ENCODE results near the gene MOV10. TPM values are rescaled to one million over a fixed set of nuclear protein-coding genes. Genes with fewer than 3 reads are reported as not detected.

MOV10 gene
- total RNA-seq: 100 to 1,000 TPM in 1 of 5 donors, 10 to 100 TPM in 4; 71.0 to 103 (median 86.1) TPM
- total RNA-seq (2013): 37.1 TPM
- 16.9 to 177 (median 83.5) reads per million in 29 experiments for total RNA-seq

GRCh38 chr1:112674440-112674985 is at the start of gene MOV10:
TSS of gene MOV10 (plus strand) at chr1:112674659. CDS start at chr1:112674913, 254 bp downstream.
- POLR2A ChIA-PET: interaction anchor here (0.7 to 1.8 kb wide), 6 partner anchors 9 to 173 kb away, joined by 3 to 7 read pairs (median 4); partner anchors contain the start of gene ST7L (in 1 of the 2)
- peaks cover 6 to 18% of the 10 kb centered on the region in 2 experiments for H3K4me1 ChIP-seq (ENCODE audit: control insufficient read depth in 1 of 2, extremely low read depth in 1 of 2, insufficient read depth in 2 of 2, low read length in 2 of 2)

DNA sequence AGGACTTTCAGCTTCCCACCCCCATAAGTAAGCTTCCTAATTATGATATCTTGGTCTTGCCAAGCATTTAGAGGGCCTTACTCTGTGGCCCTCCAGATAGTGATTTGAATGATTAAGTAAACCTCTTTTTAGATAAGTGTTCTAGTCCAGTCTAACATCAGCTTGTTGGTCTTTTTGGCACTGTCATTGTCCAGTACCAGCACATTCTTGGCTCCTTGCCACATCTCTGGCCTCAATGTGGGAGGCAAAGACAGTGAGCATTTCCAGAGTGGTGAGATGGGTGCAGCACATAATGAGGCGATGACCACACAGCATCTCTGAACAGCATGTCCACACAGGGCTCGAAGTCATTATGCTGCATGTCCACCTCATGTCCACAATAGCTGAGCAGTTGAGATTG is 48.8 kb upstream of the MOV10 start:
- Histone ChIP-seq H3K27ac (ENCODE audit: low read length) (no peak overlapping the region), H3K4me3 (ENCODE audit: control insufficient read depth in 1 of 2, extremely low read depth in 1 of 2, low read length in 1 of 2) (no peak overlapping the region), H3K9me3 (no peaks in the 10 kb centered on the region), H3K4me1 (ENCODE audit: control insufficient read depth in 1 of 2, extremely low read depth in 1 of 2, insufficient read depth in 2 of 2, low read length in 2 of 2) (peaks cover 23 to 58% of the 10 kb centered on the region in 2 experiments), H3K27me3 (replicated peaks in 1 of 2; ENCODE audit: control insufficient read depth in 2 of 2, extremely low read depth in 1 of 2, insufficient read depth in 2 of 2, low read length in 1 of 2) (no peaks in the 10 kb centered on the region), H3K36me3 (ENCODE audit: control insufficient read depth in 2 of 2, extremely low read depth in 1 of 2, insufficient read depth in 1 of 2, low read length in 1 of 2) (peaks cover 0 to 19% of the 10 kb centered on the region in 2 donors)
- H3K4me1 Mint-ChIP-seq: peaks cover 80 to 87% (median 85%) of the 10 kb centered on the region in 3 donors
- H3K9me3 Mint-ChIP-seq: no peaks in the 10 kb centered on the region
- CTCF ChIA-PET: interaction anchor here (0.6 to 0.7 kb wide), 4 partner anchors 10 to 1783 kb away, joined by 3 to 4 read pairs (median 4); no protein-coding TSS in a partner anchor
- ATAC-seq (replicated peaks in 1 of 4) (no peak), DNase-seq (no peak)
- H3K4me3 Mint-ChIP-seq: peak overlapping the region in 1 of 3 donors; percentile 14
- no CpG with 5 or more reads among the region's 2 CpGs for WGBS (ENCODE audit: insufficient coverage)
- POLR2A ChIA-PET: interaction anchor here in 1 of 2 donors (0.8 kb wide), 1 partner anchor 11 kb away, joined by 3 read pairs; no protein-coding TSS in a partner anchor
- H3K27ac Mint-ChIP-seq: no peak overlapping the region
- peaks cover 37% of the 10 kb centered on the region for H3K36me3 Mint-ChIP-seq
- H3K27me3 Mint-ChIP-seq: no peaks in the 10 kb centered on the region

More at GRCh38 chr1:112674440-112674985, at the start of gene MOV10:
- H3K4me3 Mint-ChIP-seq: peak within 1 kb of the TSS; percentile 96
- Histone ChIP-seq H3K9me3 (no peaks in the 10 kb centered on the region), H3K4me3 (ENCODE audit: control insufficient read depth in 1 of 2, extremely low read depth in 1 of 2, low read length in 1 of 2) (peak within 1 kb of the TSS; percentile 92 to 96), H3K27ac (ENCODE audit: low read length) (peak within 1 kb of the TSS; percentile 64), H3K36me3 (ENCODE audit: control insufficient read depth in 2 of 2, extremely low read depth in 1 of 2, insufficient read depth in 1 of 2, low read length in 1 of 2) (peaks cover 5 to 20% of the 10 kb centered on the region in 2 donors), H3K27me3 (replicated peaks in 1 of 2; ENCODE audit: control insufficient read depth in 2 of 2, extremely low read depth in 1 of 2, insufficient read depth in 2 of 2, low read length in 1 of 2) (no peaks in the 10 kb centered on the region)
- no peaks in the 10 kb centered on the region for H3K27me3 Mint-ChIP-seq
- CTCF ChIA-PET: interaction anchor here (0.6 to 2.2 kb wide), 9 partner anchors 9 to 1231 kb away, joined by 3 to 8 read pairs (median 5); partner anchors contain the start of genes PPM1J (in 2 of the 2) and LRIG2 (in 1 of the 2)
- H3K27ac Mint-ChIP-seq: peak within 1 kb of the TSS; percentile 92 to 95
- 0% methylated on average over 27 of the region's 30 CpGs for WGBS (ENCODE audit: insufficient coverage)
- peak; percentile 67 to 71 (median 68) for ATAC-seq (replicated peaks in 1 of 4)
- peaks cover 47 to 59% (median 54%) of the 10 kb centered on the region in 3 donors for H3K4me1 Mint-ChIP-seq
- H3K9me3 Mint-ChIP-seq: no peaks in the 10 kb centered on the region
- H3K36me3 Mint-ChIP-seq: peaks cover 29% of the 10 kb centered on the region
- DNase-seq: peak; percentile 25 to 79 (median 46)

- Mint-ChIP-seq H3K4me1 (peaks cover 81 to 87% (median 85%) of the 10 kb centered on the region in 3 donors), H3K27me3 (no peaks in the 10 kb centered on the region), H3K36me3 (peaks cover 42% of the 10 kb centered on the region), H3K27ac (no peak overlapping the region), H3K4me3 (no peak overlapping the region), H3K9me3 (no peaks in the 10 kb centered on the region)
- peaks cover 0 to 24% of the 10 kb centered on the region in 2 donors for H3K36me3 ChIP-seq (ENCODE audit: control insufficient read depth in 2 of 2, extremely low read depth in 1 of 2, insufficient read depth in 1 of 2, low read length in 1 of 2)
- DNase-seq (no peak), ATAC-seq (replicated peaks in 1 of 4) (no peak)
- H3K27me3 ChIP-seq (replicated peaks in 1 of 2; ENCODE audit: control insufficient read depth in 2 of 2, extremely low read depth in 1 of 2, insufficient read depth in 2 of 2, low read length in 1 of 2): no peaks in the 10 kb centered on the region
- peaks cover 20 to 59% of the 10 kb centered on the region in 2 experiments for H3K4me1 ChIP-seq (ENCODE audit: control insufficient read depth in 1 of 2, extremely low read depth in 1 of 2, insufficient read depth in 2 of 2, low read length in 2 of 2)
- POLR2A ChIA-PET: interaction anchor here in 1 of 2 donors (0.8 kb wide), 1 partner anchor 12 kb away, joined by 3 read pairs; no protein-coding TSS in a partner anchor
- CTCF ChIA-PET: interaction anchor here (0.6 to 0.7 kb wide), 4 partner anchors 10 to 1782 kb away, joined by 3 to 4 read pairs (median 4); no protein-coding TSS in a partner anchor
- H3K4me3 ChIP-seq (ENCODE audit: control insufficient read depth in 1 of 2, extremely low read depth in 1 of 2, low read length in 1 of 2): no peak overlapping the region
- 100% methylated on average over 4 of the region's 5 CpGs for WGBS (ENCODE audit: insufficient coverage)
- no peaks in the 10 kb centered on the region for H3K9me3 ChIP-seq
- H3K27ac ChIP-seq (ENCODE audit: low read length): no peak overlapping the region
Measured at GRCh38 chr1:112626193-112626592, 48.3 kb upstream of the MOV10 start.

DNA sequence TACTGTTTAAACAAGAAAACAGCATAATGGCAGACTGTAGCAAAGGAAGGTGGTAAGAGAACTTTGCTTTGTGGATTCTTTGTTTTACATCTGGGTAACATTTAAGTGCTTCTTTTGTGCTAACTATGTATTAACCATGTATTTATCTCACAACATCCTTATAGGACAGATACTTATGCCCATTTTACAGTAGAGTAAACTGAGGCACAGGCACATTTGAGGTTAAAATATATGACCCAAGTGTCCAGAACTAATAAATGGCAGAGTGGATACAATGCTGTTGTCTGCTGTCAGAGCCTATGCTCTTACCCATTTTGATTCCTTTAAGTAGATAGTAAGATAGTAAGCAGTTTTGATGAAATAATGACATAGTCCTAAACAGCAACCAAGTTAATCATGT is 47.6 kb upstream of the MOV10 start:
- H3K4me1 ChIP-seq (ENCODE audit: control insufficient read depth in 1 of 2, extremely low read depth in 1 of 2, insufficient read depth in 2 of 2, low read length in 2 of 2): peaks cover 18 to 55% of the 10 kb centered on the region in 2 experiments
- no peak overlapping the region for H3K4me3 ChIP-seq (ENCODE audit: control insufficient read depth in 1 of 2, extremely low read depth in 1 of 2, low read length in 1 of 2)
- peaks cover 86 to 89% (median 87%) of the 10 kb centered on the region in 3 donors for H3K4me1 Mint-ChIP-seq
- peaks cover 45% of the 10 kb centered on the region for H3K36me3 Mint-ChIP-seq
- no peaks in the 10 kb centered on the region for H3K27me3 ChIP-seq (replicated peaks in 1 of 2; ENCODE audit: control insufficient read depth in 2 of 2, extremely low read depth in 1 of 2, insufficient read depth in 2 of 2, low read length in 1 of 2)
- H3K9me3 ChIP-seq: no peaks in the 10 kb centered on the region
- no peak overlapping the region for H3K27ac ChIP-seq (ENCODE audit: low read length)
- H3K4me3 Mint-ChIP-seq: no peak overlapping the region
- H3K9me3 Mint-ChIP-seq: no peaks in the 10 kb centered on the region
- H3K36me3 ChIP-seq (ENCODE audit: control insufficient read depth in 2 of 2, extremely low read depth in 1 of 2, insufficient read depth in 1 of 2, low read length in 1 of 2): peaks cover 0 to 27% of the 10 kb centered on the region in 2 donors
- ATAC-seq (replicated peaks in 1 of 4): no peak
- H3K27me3 Mint-ChIP-seq: no peaks in the 10 kb centered on the region
- POLR2A ChIA-PET: no interaction called here
- no peak for DNase-seq
- peak overlapping the region in 1 of 2 donors; percentile 69 for H3K27ac Mint-ChIP-seq
- CTCF ChIA-PET: interaction anchor here in 1 of 2 donors (0.7 kb wide), 1 partner anchor 10 kb away, joined by 3 read pairs; no protein-coding TSS in a partner anchor

- WGBS (ENCODE audit: insufficient coverage): no CpG with 5 or more reads among the region's 2 CpGs
- Histone ChIP-seq H3K4me1 (ENCODE audit: control insufficient read depth in 1 of 2, extremely low read depth in 1 of 2, insufficient read depth in 2 of 2, low read length in 2 of 2) (peaks cover 7 to 50% of the 10 kb centered on the region in 2 experiments), H3K27ac (ENCODE audit: low read length) (no peak overlapping the region), H3K9me3 (no peaks in the 10 kb centered on the region), H3K27me3 (replicated peaks in 1 of 2; ENCODE audit: control insufficient read depth in 2 of 2, extremely low read depth in 1 of 2, insufficient read depth in 2 of 2, low read length in 1 of 2) (no peaks in the 10 kb centered on the region), H3K36me3 (ENCODE audit: control insufficient read depth in 2 of 2, extremely low read depth in 1 of 2, insufficient read depth in 1 of 2, low read length in 1 of 2) (peaks cover 0 to 27% of the 10 kb centered on the region in 2 donors), H3K4me3 (ENCODE audit: control insufficient read depth in 1 of 2, extremely low read depth in 1 of 2, low read length in 1 of 2) (no peak overlapping the region)
- DNase-seq (no peak), ATAC-seq (replicated peaks in 1 of 4) (no peak)
- H3K27ac Mint-ChIP-seq: peak overlapping the region in 1 of 2 donors; percentile 53
- peaks cover 87 to 91% (median 89%) of the 10 kb centered on the region in 3 donors for H3K4me1 Mint-ChIP-seq
- peak overlapping the region in 1 of 3 donors; percentile 29 for H3K4me3 Mint-ChIP-seq
- no peaks in the 10 kb centered on the region for H3K27me3 Mint-ChIP-seq
- ChIA-PET POLR2A (no interaction called here), CTCF (interaction anchor here in 1 of 2 donors (0.9 to 1.1 kb wide), 2 partner anchors 11 to 17 kb away, joined by 3 to 6 read pairs; no protein-coding TSS in a partner anchor)
- H3K36me3 Mint-ChIP-seq: peaks cover 55% of the 10 kb centered on the region
- no peaks in the 10 kb centered on the region for H3K9me3 Mint-ChIP-seq
Measured at GRCh38 chr1:112628516-112628915, 45.9 kb upstream of the MOV10 start.

- DNase-seq (no peak), ATAC-seq (replicated peaks in 1 of 4) (no peak)
- Mint-ChIP-seq H3K9me3 (no peaks in the 10 kb centered on the region), H3K36me3 (peaks cover 59% of the 10 kb centered on the region), H3K27me3 (no peaks in the 10 kb centered on the region), H3K4me1 (peaks cover 91 to 94% (median 94%) of the 10 kb centered on the region in 3 donors), H3K4me3 (peak overlapping the region in 1 of 3 donors; percentile 13), H3K27ac (peak overlapping the region in 1 of 2 donors; percentile 8)
- H3K4me1 ChIP-seq (ENCODE audit: control insufficient read depth in 1 of 2, extremely low read depth in 1 of 2, insufficient read depth in 2 of 2, low read length in 2 of 2): peaks cover 9 to 44% of the 10 kb centered on the region in 2 experiments
- no peak overlapping the region for H3K4me3 ChIP-seq (ENCODE audit: control insufficient read depth in 1 of 2, extremely low read depth in 1 of 2, low read length in 1 of 2)
- ChIA-PET POLR2A (interaction anchor here in 1 of 2 donors (0.8 kb wide), 1 partner anchor 35 kb away, joined by 3 read pairs; no protein-coding TSS in a partner anchor), CTCF (interaction anchor here in 1 of 2 donors (0.6 kb wide), 1 partner anchor 31 kb away, joined by 3 read pairs; no protein-coding TSS in a partner anchor)
- H3K27me3 ChIP-seq (replicated peaks in 1 of 2; ENCODE audit: control insufficient read depth in 2 of 2, extremely low read depth in 1 of 2, insufficient read depth in 2 of 2, low read length in 1 of 2): no peaks in the 10 kb centered on the region
- peaks cover 0 to 27% of the 10 kb centered on the region in 2 donors for H3K36me3 ChIP-seq (ENCODE audit: control insufficient read depth in 2 of 2, extremely low read depth in 1 of 2, insufficient read depth in 1 of 2, low read length in 1 of 2)
- H3K27ac ChIP-seq (ENCODE audit: low read length): no peak overlapping the region
- H3K9me3 ChIP-seq: no peaks in the 10 kb centered on the region
Measured at GRCh38 chr1:112629256-112629655, 45.2 kb upstream of the MOV10 start.

Measured in T-cell (primary cell).